ENCODE measurements around the gene UPB1. TPM values are rescaled to one million over a fixed set of nuclear protein-coding genes. Genes with fewer than 3 reads are reported as not detected.
"Not testable (repeated sequence)": the region's sequence is repeated elsewhere in the genome, so short reads cannot be mapped to it uniquely, and the experiment has no call there.

Gene UPB1
- total RNA-seq, 4 donors from 2014 or later = 0.57 TPM; not detected in 3

DNA sequence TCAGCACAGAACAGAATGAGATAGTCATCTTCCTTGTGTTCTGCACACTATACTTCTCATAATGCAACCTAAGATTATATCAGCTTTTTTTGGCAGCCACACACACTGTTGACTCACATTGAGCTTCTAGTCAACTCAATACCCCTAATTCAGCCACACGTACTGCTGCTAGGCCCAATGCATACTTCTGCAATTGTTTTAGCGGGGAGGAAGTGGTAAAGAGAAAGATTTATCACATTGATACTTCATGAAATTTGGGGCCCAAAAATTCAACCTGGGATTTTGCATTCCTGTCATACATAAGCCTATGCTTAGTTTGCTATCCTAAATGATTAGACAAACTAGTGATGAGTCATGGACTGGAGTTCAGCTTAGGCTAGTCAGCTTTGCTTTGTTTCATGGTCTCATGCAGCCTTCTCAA, 8.6 kb upstream of the UPB1 start:
- TF ChIP-seq POLR2A (IDR thresholded peaks at IDR 0.05) = no peak
- TF ChIP-seq, protein P1, sequence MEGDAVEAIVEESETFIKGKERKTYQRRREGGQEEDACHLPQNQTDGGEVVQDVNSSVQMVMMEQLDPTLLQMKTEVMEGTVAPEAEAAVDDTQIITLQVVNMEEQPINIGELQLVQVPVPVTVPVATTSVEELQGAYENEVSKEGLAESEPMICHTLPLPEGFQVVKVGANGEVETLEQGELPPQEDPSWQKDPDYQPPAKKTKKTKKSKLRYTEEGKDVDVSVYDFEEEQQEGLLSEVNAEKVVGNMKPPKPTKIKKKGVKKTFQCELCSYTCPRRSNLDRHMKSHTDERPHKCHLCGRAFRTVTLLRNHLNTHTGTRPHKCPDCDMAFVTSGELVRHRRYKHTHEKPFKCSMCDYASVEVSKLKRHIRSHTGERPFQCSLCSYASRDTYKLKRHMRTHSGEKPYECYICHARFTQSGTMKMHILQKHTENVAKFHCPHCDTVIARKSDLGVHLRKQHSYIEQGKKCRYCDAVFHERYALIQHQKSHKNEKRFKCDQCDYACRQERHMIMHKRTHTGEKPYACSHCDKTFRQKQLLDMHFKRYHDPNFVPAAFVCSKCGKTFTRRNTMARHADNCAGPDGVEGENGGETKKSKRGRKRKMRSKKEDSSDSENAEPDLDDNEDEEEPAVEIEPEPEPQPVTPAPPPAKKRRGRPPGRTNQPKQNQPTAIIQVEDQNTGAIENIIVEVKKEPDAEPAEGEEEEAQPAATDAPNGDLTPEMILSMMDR (IDR thresholded peaks at IDR 0.05) = no peak
- DNase-seq = no peak
- H3K4me3 ChIP-seq = no peak overlapping the region
- H3K36me3 ChIP-seq = no peaks in the 10 kb centered on the region
- H3K9me3 ChIP-seq = no peaks in the 10 kb centered on the region
- no peak overlapping the region for H3K27ac ChIP-seq
- WGBS, 2 donors = 13 to 40% methylated on average over 2 of the region's 2 CpGs
- no peaks in the 10 kb centered on the region for H3K27me3 ChIP-seq
- intact Hi-C loops (cut with DNase I) = no loop called here
- H3K4me1 ChIP-seq = peaks cover 4 to 22% (median 6%) of the 10 kb centered on the region in 3 donors

DNA sequence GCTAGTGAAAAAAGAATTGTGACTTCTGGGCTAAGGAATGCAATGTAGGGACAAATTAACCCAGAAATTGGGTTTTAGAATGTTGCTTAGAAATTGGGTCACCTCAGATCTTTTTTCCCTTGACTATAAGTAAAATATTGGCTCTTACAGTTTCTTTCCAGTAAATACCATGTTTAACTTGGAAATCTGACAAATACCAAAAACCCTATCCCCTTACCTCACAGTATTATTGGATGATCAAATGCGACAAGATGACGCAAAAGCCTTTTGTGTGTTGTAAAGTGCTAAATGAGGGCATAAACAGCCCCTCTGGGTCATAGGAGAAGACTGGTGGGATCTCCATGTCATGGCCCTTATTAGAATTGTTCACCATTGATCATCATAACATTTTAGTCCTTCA, 6.1 kb upstream of the UPB1 start:
- H3K4me1 ChIP-seq = peaks cover 0 to 8% (median 4%) of the 10 kb centered on the region in 3 donors
- no peak overlapping the region for H3K27ac ChIP-seq
- no peaks in the 10 kb centered on the region for H3K9me3 ChIP-seq
- no peak overlapping the region for H3K4me3 ChIP-seq
- TF ChIP-seq, protein P1 (IDR thresholded peaks at IDR 0.05) = no peak
- TF ChIP-seq POLR2A (IDR thresholded peaks at IDR 0.05) = no peak
- WGBS, 2 donors = 61 to 75% methylated on average over 2 of the region's 2 CpGs
- H3K36me3 ChIP-seq = no peaks in the 10 kb centered on the region
- intact Hi-C loops (cut with DNase I) = no loop called here
- peaks cover 0 to 12% (median 1%) of the 10 kb centered on the region in 4 donors for H3K27me3 ChIP-seq
- no peak for DNase-seq

DNA sequence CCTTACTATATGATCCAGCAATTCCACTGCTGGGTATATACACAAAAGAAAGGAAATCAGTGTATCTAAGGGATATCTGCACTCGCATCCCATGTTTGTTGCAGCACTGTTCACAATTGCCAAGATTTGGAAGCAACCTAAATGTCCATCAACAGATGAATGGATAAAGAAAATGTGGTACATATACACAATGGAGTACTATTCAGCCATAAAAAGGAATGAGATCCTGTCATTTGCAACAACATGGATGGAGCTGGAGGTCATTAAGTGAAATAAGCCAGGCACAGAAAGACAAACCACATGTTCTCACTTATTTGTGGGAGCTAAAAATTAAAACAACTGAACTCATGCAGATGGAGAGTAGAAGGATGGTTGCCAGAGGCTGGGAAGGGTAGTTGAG, 5.7 kb upstream of the UPB1 start:
- Histone ChIP-seq H3K27me3 (peaks cover 0 to 16% (median 4%) of the 10 kb centered on the region in 4 donors), H3K4me1 (peaks cover under 1 to 12% (median 4%) of the 10 kb centered on the region in 3 donors)
- H3K4me3 ChIP-seq; intact Hi-C loops (cut with DNase I); H3K27ac ChIP-seq; H3K36me3 ChIP-seq; H3K9me3 ChIP-seq; DNase-seq: not testable (repeated sequence)
- 79 to 100% methylated on average over 1 of the region's 1 CpG for WGBS, 2 donors

DNA sequence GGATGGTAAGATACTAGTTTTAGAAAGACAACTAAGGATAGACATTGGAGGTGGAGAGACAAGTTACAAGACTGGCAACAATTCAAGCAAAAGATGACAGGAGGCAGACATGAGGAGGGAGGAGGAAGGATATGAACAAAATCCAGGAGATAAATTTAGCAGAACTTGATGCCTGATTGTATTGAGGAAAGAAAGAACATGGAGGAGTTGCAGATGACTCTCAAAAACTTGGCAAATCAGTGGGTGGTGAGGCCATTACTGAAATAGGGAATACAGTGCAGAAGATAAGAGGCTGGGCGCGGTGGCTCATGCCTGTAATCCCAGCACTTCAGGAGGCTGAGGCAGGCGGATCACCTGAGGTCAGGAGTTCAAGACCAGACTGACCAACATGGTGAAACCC, 2.7 kb upstream of the UPB1 start:
- Histone ChIP-seq H3K4me3 (no peak overlapping the region), H3K9me3 (no peaks in the 10 kb centered on the region), H3K4me1 (peaks cover 0 to 14% (median 8%) of the 10 kb centered on the region in 3 donors), H3K36me3 (no peaks in the 10 kb centered on the region), H3K27me3 (peaks cover 0 to 34% (median 10%) of the 10 kb centered on the region in 4 donors), H3K27ac (no peak overlapping the region)
- no peak for TF ChIP-seq POLR2A (IDR thresholded peaks at IDR 0.05)
- TF ChIP-seq, protein P1 (IDR thresholded peaks at IDR 0.05) = no peak
- intact Hi-C loops (cut with DNase I) = no loop called here
- no peak for DNase-seq
- WGBS, 2 donors = 86 to 91% methylated on average over 3 of the region's 3 CpGs

DNA sequence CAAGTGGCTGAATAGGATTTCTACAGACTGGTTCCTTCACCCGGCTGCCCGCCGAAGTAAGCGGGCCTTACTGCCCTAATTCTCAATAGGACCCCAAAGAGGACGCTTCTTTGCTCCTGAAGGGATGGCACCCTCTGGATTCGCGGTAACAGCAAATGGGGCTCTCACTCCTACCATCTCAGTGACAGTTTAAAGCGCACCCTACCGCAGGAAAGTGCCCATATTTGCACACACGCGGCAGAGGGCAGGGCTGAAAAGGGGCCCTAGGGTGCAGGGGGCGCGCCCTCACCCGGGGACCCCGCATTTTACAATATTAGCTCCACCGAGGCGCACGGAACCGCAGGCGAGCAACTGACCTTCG, 985 bp upstream of the UPB1 start:
- 80% methylated on average over 3 of the region's 21 CpGs; no CpG with 5 or more reads in 1 of the 2 donors for WGBS, 2 donors
- peaks cover 0 to 14% (median 8%) of the 10 kb centered on the region in 3 donors for H3K4me1 ChIP-seq
- H3K4me3 ChIP-seq = peak overlapping the region in 2 of 4 donors; percentile 28 to 53

More for the DNA sequence above, 985 bp upstream of the UPB1 start:
- Histone ChIP-seq H3K36me3 (no peaks in the 10 kb centered on the region), H3K27ac (no peak overlapping the region), H3K27me3 (peaks cover 0 to 37% (median 10%) of the 10 kb centered on the region in 4 donors), H3K9me3 (no peaks in the 10 kb centered on the region)
- intact Hi-C loops (cut with DNase I) = no loop called here
- no peak for DNase-seq
- TF ChIP-seq POLR2A (IDR thresholded peaks at IDR 0.05) = no peak
- TF ChIP-seq, protein P1 (IDR thresholded peaks at IDR 0.05) = no peak
